GM21737 (cell line): ENCODE measurements around the gene PACS1.

ENCODE experiments used
- ATAC-seq: cut with Tn5 transposase; IDR thresholded peaks from one replicate; pipeline ENCODE4 v1.9.1; 2021; ENCODE audit warnings: mild to moderate bottlenecking, moderate library complexity; ENCODE audit not compliant: unreplicated experiment

PACS1 gene

DNA sequence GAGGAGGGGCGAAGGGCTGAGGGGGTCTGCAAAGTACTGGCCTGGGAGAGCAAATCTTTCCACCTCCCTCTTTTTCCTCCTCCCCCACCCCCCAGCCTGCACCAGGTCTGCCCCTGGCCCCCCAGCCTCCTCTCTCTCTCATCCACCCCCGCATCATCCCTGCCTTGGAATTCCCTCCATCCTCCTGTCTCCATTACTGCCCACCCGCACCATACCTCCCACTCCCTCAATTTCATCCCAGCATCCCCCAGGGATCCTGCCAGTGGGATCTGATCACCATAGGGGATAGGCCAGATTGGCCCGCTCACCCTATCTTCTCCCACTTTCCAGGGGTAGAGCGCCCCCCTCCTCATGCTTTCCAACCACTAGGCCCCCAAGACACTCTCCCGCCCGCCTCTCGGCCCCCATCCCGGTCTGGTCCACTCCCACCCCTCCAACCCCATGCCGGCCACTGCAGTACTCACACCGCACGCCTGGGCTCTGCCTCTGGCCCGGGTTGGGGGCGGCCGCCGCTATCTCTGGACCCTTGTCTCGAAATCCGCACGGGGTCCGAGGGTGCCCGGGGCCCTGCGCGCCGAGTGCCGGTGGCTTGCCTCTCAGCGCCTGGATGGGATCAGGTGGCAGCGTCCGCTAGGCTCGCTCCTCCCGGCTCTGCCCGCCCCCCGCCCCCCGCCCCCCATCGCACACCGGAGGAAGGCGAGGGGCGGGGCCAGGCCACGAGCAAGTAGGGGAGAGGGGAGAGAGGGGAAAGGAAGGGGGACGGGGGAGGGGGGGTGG, 21.3 kb upstream of the PACS1 start, which contains the start of gene GAL3ST3:
TSS of gene GAL3ST3 (minus strand) at position 615 of the 777 bp plus-strand sequence. CDS start 3,746 bp downstream, outside the sequence.
- no peak for ATAC-seq

DNA sequence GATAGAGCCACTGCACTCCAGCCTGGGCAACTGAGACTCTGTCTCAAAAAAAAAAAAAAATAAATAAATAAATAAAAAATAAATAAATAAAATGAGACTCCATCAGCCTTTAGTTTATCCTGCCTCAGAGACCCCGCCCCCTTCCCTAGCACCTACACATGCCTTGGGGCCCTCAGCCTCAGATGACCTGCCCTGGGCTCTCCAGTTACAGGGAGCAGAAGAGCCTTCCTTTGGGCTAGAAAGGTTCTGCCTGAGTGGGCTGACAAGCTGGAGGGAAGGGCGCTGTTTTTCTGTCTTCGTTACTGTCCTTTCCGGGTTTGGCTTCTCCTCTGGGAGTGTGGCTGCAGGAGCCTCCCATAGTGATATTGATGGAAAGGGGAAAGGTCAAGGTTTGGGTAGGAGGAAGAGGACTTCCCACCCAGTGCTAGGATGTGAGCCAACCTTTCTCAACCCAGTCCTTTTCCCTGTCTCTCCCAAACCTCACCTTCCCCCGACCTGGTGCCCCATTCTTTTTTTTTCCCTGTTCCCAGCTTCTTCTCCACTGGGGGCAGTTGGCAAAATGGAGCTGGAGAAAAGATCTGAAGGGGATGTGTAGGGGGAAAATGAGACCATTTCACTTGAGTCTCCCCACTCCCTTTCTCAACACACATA, 19.4 kb upstream of the PACS1 start:
- ATAC-seq: no peak

- ATAC-seq: no peak
Observed at GRCh38 chr11:66051371-66051765, 18.7 kb upstream of the PACS1 start.

DNA sequence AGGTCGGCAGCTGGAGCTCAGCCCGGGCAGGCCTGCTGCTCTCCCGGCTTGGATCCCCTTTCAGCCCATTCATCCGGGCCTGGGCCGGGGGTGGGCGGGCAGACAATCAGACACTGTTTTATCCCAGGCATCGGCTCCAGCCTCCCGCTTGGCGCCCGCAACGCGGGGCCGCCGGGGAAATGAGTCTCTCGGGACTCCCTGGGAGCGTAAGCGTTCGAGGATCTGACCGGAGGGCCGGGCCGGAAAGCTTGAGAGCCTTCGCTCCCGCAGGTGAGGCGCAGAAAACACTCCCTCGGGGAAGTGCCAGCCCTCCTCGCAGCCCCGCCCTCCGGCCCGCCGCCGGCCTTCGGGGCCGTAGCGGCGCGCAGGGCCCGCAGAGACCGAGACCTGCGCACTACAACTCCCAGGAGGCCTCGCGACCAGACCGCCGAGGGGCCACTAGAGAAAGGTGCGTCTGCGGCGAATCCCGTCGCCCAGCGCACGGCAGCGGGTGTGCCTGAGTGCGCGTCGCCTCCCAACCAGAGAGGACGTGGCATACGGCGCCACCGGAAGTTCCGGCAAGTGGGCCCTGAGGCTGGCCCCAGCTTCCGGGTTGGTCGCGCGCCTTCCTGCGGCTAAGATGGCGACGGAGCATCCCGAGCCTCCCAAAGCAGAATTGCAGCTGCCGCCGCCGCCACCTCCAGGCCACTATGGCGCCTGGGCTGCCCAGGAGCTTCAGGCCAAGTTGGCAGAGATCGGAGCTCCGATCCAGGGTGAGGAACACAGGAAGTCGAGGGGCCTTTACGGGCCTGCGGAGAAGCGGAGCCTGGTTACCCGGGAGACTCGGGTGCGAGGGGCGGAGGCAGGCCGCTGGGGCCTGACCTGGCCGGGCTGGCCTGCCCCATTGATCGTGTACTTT, 18.1 kb upstream of the PACS1 start, which contains the start of gene SF3B2:
TSS of gene SF3B2 (plus strand) at position 599 of the 898 bp plus-strand sequence. CDS start at position 620, 21 bp downstream.
- peak; percentile 94 for ATAC-seq

GRCh38 chr11:66052664-66052982, 17.4 kb upstream of the PACS1 start:
- no peak for ATAC-seq

DNA sequence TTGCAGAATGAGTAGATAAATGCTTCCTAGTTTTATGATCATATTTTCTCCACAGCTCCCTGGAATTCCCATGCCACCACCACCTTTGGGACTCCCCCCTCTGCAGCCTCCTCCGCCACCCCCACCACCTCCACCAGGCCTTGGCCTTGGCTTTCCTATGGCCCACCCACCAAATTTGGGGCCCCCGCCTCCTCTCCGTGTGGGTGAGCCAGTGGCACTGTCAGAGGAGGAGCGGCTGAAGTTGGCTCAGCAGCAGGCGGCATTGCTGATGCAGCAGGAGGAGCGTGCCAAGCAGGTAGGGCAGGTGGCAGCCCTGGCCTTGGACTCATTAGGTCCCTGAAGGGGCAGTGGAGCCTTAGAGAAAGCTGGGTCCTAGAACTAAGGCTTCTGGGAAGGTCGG, 15.1 kb upstream of the PACS1 start:
- ATAC-seq: no peak

DNA sequence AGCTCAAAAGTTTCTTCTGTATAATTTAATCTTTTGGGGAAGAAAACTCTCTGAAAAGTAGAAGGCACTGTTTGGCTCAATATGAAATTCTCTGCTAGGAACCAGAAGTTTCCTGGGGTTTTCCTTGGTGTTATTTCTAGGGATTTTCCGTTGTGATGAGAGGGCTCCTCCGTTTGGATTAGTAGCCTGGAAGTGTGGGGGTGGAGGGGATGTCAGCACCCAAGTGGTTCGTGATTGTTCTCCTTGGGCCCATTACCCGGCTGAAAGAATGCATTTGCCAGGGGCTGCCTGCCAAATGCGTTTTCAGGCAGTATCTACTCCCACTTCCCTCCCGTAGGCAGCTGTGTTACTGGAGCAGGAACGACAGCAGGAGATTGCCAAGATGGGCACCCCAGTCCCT, 13.6 kb upstream of the PACS1 start:
- ATAC-seq: no peak

GRCh38 chr11:66059966-66060680, 9.9 kb upstream of the PACS1 start:
- ATAC-seq: no peak

DNA sequence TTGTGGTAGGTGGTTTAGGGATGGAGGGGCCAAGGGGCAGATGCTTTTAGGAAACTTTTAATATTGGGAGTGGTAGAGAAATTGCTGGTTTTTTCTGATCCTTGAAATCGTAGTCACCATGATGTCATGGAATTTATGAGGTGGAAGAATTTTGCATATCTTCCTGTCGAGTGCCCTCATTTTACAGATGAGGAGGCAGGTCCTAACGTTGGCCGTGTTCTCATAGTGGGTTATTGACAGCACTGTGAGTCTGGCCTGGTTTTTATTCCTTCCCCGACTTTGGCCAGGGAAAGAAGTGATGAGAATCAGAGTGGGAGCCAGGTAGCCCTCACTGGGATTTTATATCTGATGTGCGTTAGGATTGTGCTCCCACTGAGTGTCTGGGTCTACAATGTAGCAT, 8.8 kb upstream of the PACS1 start:
- no peak for ATAC-seq

- ATAC-seq: no peak
Observed at GRCh38 chr11:66062408-66062807, 7.7 kb upstream of the PACS1 start.

DNA sequence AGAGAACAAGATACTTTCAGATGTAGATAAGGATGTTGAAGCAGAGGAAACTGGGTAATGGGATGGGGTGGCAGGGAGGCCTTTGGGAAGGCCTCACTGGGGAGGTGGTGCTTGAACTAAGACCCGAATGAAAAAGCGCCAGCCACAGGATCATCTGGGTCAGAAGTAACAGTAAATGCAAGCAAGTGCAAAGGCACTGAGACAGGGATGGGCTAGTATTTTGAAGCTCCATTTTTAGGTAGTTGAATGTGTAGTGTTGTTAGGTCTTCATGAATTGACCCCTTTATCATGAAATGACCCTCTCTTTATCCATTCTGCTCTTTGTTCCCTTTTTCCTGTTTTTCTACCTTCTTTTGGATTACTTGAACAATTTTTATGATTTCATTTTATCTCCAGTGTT, 6.2 kb upstream of the PACS1 start:
- ATAC-seq: no peak

- no peak for ATAC-seq
Observed at GRCh38 chr11:66064571-66064970, 5.5 kb upstream of the PACS1 start.

DNA sequence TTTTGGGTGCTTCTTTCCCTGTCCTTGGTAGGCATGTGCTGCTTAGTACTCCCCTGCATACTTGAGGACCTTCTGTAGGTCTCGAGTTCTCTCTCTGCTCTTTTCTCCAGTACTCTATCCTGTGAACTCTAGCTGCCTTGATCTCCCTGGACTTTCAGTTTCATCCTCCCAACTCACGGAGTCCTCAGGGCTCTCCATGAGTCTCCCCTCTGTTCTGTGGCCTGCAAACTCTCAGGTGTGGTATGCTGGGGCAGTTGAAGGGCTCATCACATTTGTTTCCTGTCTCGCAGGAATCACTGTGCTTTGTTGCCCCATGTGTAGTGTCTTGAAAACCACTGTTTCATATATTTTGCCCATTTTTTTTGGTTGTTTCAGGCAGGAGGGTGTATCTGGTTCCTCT, 3.3 kb upstream of the PACS1 start:
- ATAC-seq: no peak

DNA sequence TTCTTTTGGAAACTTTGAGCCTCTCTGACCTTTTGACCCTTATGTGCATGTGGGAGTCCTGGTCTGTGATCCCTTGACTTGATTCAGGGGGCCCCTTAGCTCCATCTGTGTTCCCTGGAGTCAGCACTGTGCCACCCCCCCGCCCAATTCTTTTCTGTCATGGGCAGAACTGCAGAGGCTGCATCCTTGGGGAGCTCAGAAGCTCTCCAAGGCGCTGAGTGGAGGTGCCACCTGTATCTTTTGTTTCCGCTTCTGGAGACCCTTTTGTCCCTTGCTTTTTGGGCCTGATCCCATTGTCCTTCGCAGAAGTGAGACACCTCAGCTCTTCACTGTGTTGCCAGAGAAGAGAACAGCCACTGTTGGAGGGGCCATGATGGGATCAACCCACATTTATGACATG, 2.4 kb upstream of the PACS1 start:
- ATAC-seq: no peak

- no peak for ATAC-seq
Observed at GRCh38 chr11:66068154-66068821, 1.8 kb upstream of the PACS1 start.

DNA sequence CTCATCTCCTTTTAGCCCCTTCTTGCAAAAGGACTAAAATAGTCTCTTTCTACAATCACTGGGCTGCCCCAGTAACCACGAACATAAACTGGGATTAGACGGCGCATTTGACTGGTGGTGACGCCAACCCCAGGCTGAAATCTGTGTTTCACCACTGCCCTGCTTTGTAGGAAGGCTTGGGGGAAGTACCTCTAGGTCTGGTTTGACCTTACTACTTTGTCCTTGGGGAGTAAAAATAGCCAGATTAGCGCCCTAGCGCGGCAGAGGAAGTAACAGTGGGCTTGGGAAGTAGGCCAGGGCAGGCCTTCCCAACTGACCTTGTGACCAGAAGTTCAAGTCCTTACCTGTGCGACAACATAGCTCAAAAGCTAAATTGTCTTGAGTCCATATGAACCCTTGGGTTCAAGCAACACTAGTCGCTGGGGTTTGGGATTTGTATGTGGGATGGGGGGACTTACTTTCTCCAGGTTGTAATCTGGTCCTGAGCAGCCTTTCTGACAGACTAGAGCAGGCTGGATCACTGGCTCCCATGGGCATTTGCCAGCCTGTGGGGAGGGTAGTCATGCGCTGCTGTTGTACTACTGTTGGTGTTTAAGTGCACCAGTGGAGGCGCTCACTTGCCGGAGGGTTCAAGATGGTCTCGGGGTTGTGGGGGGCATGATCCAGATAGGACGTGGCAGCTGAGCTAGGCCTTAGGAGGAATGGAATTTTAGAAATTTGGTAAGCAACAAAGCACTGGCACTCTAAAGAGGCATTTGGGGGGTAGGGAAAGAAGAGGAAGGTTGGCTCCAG, 953 bp upstream of the PACS1 start:
- peak; percentile 8 for ATAC-seq

- ATAC-seq: peak; percentile 10
Observed at GRCh38 chr11:66070604-66071380, 720 bp downstream of the PACS1 start.

- no peak for ATAC-seq
Observed at GRCh38 chr11:66071381-66071801, 1.3 kb downstream of the PACS1 start.

DNA sequence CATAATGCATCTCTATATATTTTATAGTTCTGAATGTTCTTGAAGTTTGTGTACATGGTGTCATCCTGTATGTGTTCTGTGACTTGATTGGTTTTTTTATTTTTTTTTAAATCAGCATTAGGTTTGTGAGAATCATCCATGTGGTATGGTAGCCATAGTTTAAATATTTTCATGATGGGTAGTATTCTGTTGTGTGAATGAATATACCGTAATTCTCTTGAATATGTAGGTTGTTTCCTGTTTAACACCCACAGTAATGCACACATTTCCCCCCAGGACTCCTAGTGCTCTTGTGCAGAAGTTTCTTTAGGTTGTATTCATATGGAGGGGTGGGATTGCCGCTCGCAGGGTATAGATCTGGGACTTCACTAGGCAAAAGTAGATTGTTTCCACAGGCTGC, 2.0 kb downstream of the PACS1 start:
- no peak for ATAC-seq
